HepG2 (cell line): ENCODE results near the gene FASTKD1.

ENCODE experiments used
- EP300 ChIP-seq, 3 experiments: sonication (generic) in 1 of 3; formaldehyde crosslinking in 1 of 3; IDR thresholded peaks; 2 replicates each; pipeline versions ENCODE4 v1.5.1 to v1.6.1; 2011 to 2020; ENCODE audit warnings: low read depth in 2 of 3, low read length in 2 of 3, borderline replicate concordance in 1 of 3, improper control_type of control experiment in 1 of 3, mild to moderate bottlenecking in 1 of 3, missing genetic modification reagents in 1 of 3, moderate library complexity in 1 of 3
- FOSL1 ChIP-seq: sonication (generic); formaldehyde crosslinking; IDR thresholded peaks from 2 replicates; pipeline ENCODE4 v1.9.0; 2021; ENCODE audit warnings: missing genetic modification reagents, borderline replicate concordance
- KLF16 ChIP-seq, 2 experiments: sonication (generic) in 1 of 2; formaldehyde crosslinking in 1 of 2; IDR thresholded peaks; 2 replicates each; pipeline versions ENCODE4 v1.6.1 to v1.8.0; 2016 to 2023; ENCODE audit warnings: missing genetic modification reagents in 2 of 2, missing compliant biosample characterization in 1 of 2
- MED8 ChIP-seq: sonication (generic); formaldehyde crosslinking; IDR thresholded peaks from 2 replicates; pipeline ENCODE4 v1.8.1; 2023; ENCODE audit warnings: mild to moderate bottlenecking, missing genetic modification reagents; ENCODE audit not compliant: insufficient replicate concordance
- MEF2D ChIP-seq: sonication (generic); formaldehyde crosslinking; IDR thresholded peaks from 2 replicates; pipeline ENCODE4 v1.5.1; 2020; ENCODE audit warnings: mild to moderate bottlenecking, missing genetic modification reagents
- POLR2AphosphoS5 ChIP-seq: IDR thresholded peaks from 2 replicates; pipeline ENCODE4 v1.6.1; 2012; ENCODE audit warnings: low read depth, low read length
- ZNF383 ChIP-seq: sonication (generic); formaldehyde crosslinking; IDR thresholded peaks from 2 replicates; pipeline ENCODE4 v1.4.0; 2020; ENCODE audit warnings: missing genetic modification reagents, mild to moderate bottlenecking, borderline replicate concordance
- TF ChIP-seq, protein P1 (sequence below): IDR thresholded peaks from 2 replicates; pipeline ENCODE4 v1.6.1; 2016
- TF ChIP-seq, protein P2 (sequence below): sonication (generic); formaldehyde crosslinking; IDR thresholded peaks from 2 replicates; pipeline ENCODE4 v1.5.0; 2020; ENCODE audit warnings: mild to moderate bottlenecking, missing genetic modification reagents, moderate library complexity

DNA sequence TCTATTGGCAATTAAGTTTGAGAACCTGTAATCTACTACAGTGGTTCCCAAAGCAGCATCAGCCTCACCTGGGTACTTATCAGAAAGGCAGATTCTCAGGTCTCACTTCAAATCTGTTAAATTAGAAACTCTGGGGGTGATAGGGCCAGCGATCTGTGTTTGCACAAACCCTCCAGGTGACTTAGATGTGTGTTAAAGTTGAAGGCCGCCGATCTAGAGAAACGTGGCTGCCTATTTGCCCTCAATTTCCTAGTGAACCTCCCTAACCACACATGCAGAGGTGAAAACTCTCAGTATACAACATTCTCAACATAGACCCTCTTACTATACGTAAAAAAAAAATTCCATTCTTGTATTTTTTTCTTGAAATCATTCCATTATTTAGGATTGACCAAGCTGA lies 50.0 kb downstream of the FASTKD1 start:
- TF ChIP-seq, protein P1, sequence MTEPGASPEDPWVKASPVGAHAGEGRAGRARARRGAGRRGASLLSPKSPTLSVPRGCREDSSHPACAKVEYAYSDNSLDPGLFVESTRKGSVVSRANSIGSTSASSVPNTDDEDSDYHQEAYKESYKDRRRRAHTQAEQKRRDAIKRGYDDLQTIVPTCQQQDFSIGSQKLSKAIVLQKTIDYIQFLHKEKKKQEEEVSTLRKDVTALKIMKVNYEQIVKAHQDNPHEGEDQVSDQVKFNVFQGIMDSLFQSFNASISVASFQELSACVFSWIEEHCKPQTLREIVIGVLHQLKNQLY (CRISPR knock-in tag) = no peak
- TF ChIP-seq EP300 (IDR thresholded peaks at IDR 0.05; ENCODE audit: low read depth in 2 of 2, low read length in 2 of 2) (no peak), EP300 (CRISPR knock-in tag; IDR thresholded peaks at IDR 0.05; ENCODE audit: borderline replicate concordance) (no peak), ZNF383 (CRISPR knock-in tag) (no peak), KLF16 (CRISPR knock-in tag; IDR thresholded peaks at IDR 0.05) (no peak), FOSL1 (CRISPR knock-in tag) (no peak), MEF2D (no peak), MED8 (CRISPR knock-in tag) (no peak), POLR2AphosphoS5 (no peak)
- TF ChIP-seq, protein P2, sequence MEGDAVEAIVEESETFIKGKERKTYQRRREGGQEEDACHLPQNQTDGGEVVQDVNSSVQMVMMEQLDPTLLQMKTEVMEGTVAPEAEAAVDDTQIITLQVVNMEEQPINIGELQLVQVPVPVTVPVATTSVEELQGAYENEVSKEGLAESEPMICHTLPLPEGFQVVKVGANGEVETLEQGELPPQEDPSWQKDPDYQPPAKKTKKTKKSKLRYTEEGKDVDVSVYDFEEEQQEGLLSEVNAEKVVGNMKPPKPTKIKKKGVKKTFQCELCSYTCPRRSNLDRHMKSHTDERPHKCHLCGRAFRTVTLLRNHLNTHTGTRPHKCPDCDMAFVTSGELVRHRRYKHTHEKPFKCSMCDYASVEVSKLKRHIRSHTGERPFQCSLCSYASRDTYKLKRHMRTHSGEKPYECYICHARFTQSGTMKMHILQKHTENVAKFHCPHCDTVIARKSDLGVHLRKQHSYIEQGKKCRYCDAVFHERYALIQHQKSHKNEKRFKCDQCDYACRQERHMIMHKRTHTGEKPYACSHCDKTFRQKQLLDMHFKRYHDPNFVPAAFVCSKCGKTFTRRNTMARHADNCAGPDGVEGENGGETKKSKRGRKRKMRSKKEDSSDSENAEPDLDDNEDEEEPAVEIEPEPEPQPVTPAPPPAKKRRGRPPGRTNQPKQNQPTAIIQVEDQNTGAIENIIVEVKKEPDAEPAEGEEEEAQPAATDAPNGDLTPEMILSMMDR (CRISPR knock-in tag) = no peak
